ENCODE measurements around the gene HOXB13.
"Not testable (repeated sequence)": the region's sequence is repeated elsewhere in the genome, so short reads cannot be mapped to it uniquely, and the experiment has no call there.

Gene HOXB13

GRCh38 chr17:48725288-48726064, 3.1 kb downstream of the HOXB13 start:
- DNase-seq, result no peak

- no peak for DNase-seq
Observed at GRCh38 chr17:48725004-48725287, 3.6 kb downstream of the HOXB13 start.

- DNase-seq, result peak; percentile 79
Observed at GRCh38 chr17:48724251-48725003, 4.1 kb downstream of the HOXB13 start.

- no peak for DNase-seq
Observed at GRCh38 chr17:48723423-48724250, 4.9 kb downstream of the HOXB13 start.

- no peak for DNase-seq
Observed at GRCh38 chr17:48722915-48723422, 5.6 kb downstream of the HOXB13 start, which contains the start of gene PRAC2. Gene PRAC2, plus strand, starts transcription at chr17:48723185. Its CDS starts 1,226 bp downstream, at chr17:48724411.

- no peak for DNase-seq
Observed at GRCh38 chr17:48722201-48722907, 6.2 kb downstream of the HOXB13 start, which contains the start of gene PRAC1. Gene PRAC1, minus strand, starts transcription at chr17:48722518. Its CDS starts 126 bp downstream, at chr17:48722392.

- DNase-seq, result no peak
Observed at GRCh38 chr17:48721009-48721402, 7.5 kb downstream of the HOXB13 start.

GRCh38 chr17:48720266-48721008, 8.1 kb downstream of the HOXB13 start:
- DNase-seq, result no peak

- DNase-seq, result no peak
Observed at GRCh38 chr17:48719642-48720265, 8.8 kb downstream of the HOXB13 start.

- no peak for DNase-seq
Observed at GRCh38 chr17:48718761-48719641, 9.5 kb downstream of the HOXB13 start.

- no peak for DNase-seq
Observed at GRCh38 chr17:48718227-48718760, 10.3 kb downstream of the HOXB13 start.

GRCh38 chr17:48717367-48718226, 11.0 kb downstream of the HOXB13 start:
- no peak for DNase-seq

- not testable (repeated sequence) for DNase-seq
Observed at GRCh38 chr17:48716549-48716948, 12.0 kb downstream of the HOXB13 start.

- no peak for DNase-seq
Observed at GRCh38 chr17:48715496-48716399, 12.8 kb downstream of the HOXB13 start.

GRCh38 chr17:48711128-48711527, 17.4 kb downstream of the HOXB13 start:
- no peak for DNase-seq

GRCh38 chr17:48704361-48705248, 23.9 kb downstream of the HOXB13 start:
- DNase-seq, result no peak

Measured in inflammatory macrophage treated with lipopolysaccharide for 4 hours (primary cell).